ENCODE measurements around the gene ABL1. TPM values are rescaled to one million over a fixed set of nuclear protein-coding genes. Genes with fewer than 3 reads are reported as not detected.

ABL1 gene
- total RNA-seq, 4 donors from 2014 or later: 22.1 to 51.7 (median 27.1) TPM

GRCh38 chr9:130915096-130915447 is 80.0 kb downstream of the ABL1 start:
- Histone ChIP-seq H3K36me3 (no peaks in the 10 kb centered on the region), H3K27ac (no peak overlapping the region), H3K9me3 (no peaks in the 10 kb centered on the region), H3K27me3 (peaks cover 0 to 74% (median 0%) of the 10 kb centered on the region in 4 donors), H3K4me3 (no peak overlapping the region), H3K4me1 (peaks cover 0 to 24% (median 8%) of the 10 kb centered on the region in 3 donors)
- 83% methylated on average over 5 of the region's 8 CpGs; no CpG with 5 or more reads in 1 of the 2 donors for WGBS, 2 donors
- TF ChIP-seq CTCF (IDR thresholded peaks at IDR 0.05) (no peak), POLR2A (IDR thresholded peaks at IDR 0.05) (no peak)
- intact Hi-C loops (cut with DNase I): no loop called here
- no peak for DNase-seq

GRCh38 chr9:130917168-130917960 is 82.3 kb downstream of the ABL1 start:
- Histone ChIP-seq H3K27ac (no peak overlapping the region), H3K4me3 (no peak overlapping the region), H3K9me3 (no peaks in the 10 kb centered on the region), H3K36me3 (no peaks in the 10 kb centered on the region), H3K4me1 (peaks cover 0 to 24% (median 8%) of the 10 kb centered on the region in 3 donors), H3K27me3 (peaks cover 0 to 89% (median 0%) of the 10 kb centered on the region in 4 donors)
- no peak for DNase-seq
- TF ChIP-seq POLR2A (IDR thresholded peaks at IDR 0.05) (no peak), CTCF (IDR thresholded peaks at IDR 0.05) (no peak)
- WGBS, 2 donors: 75 to 77% methylated on average over 16 to 20 of the region's 34 CpGs
- intact Hi-C loops (cut with DNase I): no loop called here

- peaks cover 0 to 15% (median 1%) of the 10 kb centered on the region in 3 donors for H3K4me1 ChIP-seq
- H3K9me3 ChIP-seq: no peaks in the 10 kb centered on the region
- no peak overlapping the region for H3K27ac ChIP-seq
- H3K27me3 ChIP-seq: peaks cover 0 to 93% (median 0%) of the 10 kb centered on the region in 4 donors
- TF ChIP-seq POLR2A (IDR thresholded peaks at IDR 0.05) (no peak), CTCF (IDR thresholded peaks at IDR 0.05) (no peak)
- H3K36me3 ChIP-seq: no peaks in the 10 kb centered on the region
- no peak for DNase-seq
- WGBS, 2 donors: 34 to 61% methylated on average over 3 to 7 of the region's 9 CpGs
- H3K4me3 ChIP-seq: no peak overlapping the region
- intact Hi-C loops (cut with DNase I): no loop called here
Measured at GRCh38 chr9:130918101-130918825, 83.2 kb downstream of the ABL1 start.

GRCh38 chr9:130918826-130919558 is 83.9 kb downstream of the ABL1 start:
- WGBS, 2 donors: 40 to 81% methylated on average over 11 to 17 of the region's 33 CpGs
- Histone ChIP-seq H3K4me1 (peaks cover 0 to 8% (median 0%) of the 10 kb centered on the region in 3 donors), H3K4me3 (no peak overlapping the region), H3K27me3 (peaks cover 0 to 96% (median 0%) of the 10 kb centered on the region in 4 donors), H3K27ac (no peak overlapping the region), H3K36me3 (no peaks in the 10 kb centered on the region), H3K9me3 (no peaks in the 10 kb centered on the region)
- DNase-seq: no peak
- intact Hi-C loops (cut with DNase I): no loop called here
- no peak for TF ChIP-seq POLR2A (IDR thresholded peaks at IDR 0.05)
- TF ChIP-seq CTCF (IDR thresholded peaks at IDR 0.05): no peak

All from esophagus squamous epithelium (tissue), 5 donors.